Stomach (tissue), 4 donors: Measurements from ENCODE around the gene USP24.

ENCODE experiments used
- CTCF ChIP-seq, 7 experiments: fragments of 450-650 bp in 4 of 7; fragments of 200-600 bp in 3 of 7; sonication (generic) in 3 of 7; IDR thresholded peaks; one replicate each; pipeline ENCODE4 v1.5.1; 2016 to 2019; ENCODE audit warnings: antibody characterized with exemption in 7 of 7, control low read depth in 2 of 7, mild to moderate bottlenecking in 1 of 7
- POLR2AphosphoS5 ChIP-seq, 3 donors: sonication (generic); formaldehyde crosslinking; IDR thresholded peaks; one replicate each; pipeline ENCODE4 v1.6.1; 2016; ENCODE audit warnings: antibody characterized with exemption in 3 of 3

- TF ChIP-seq CTCF (IDR thresholded peaks at IDR 0.05) (no peak), POLR2AphosphoS5 (IDR thresholded peaks at IDR 0.05) (no peak)
Measured at GRCh38 chr1:55131218-55131617, 83.9 kb downstream of the USP24 start.
